GM18951 (cell line): ENCODE measurements around the gene CHRM3.

Experiments used
- POLR2A ChIP-seq: IDR thresholded peaks from 4 replicates; pipeline ENCODE4 v1.6.1; 2011; ENCODE audit warnings: mild to moderate bottlenecking; ENCODE audit not compliant: insufficient read length, insufficient read depth; ENCODE audit errors: extremely low read depth
- in situ Hi-C: fragments of 300-500 bp; cut with MboI; formaldehyde crosslinking; loops from one replicate; pipeline ENCODE4 v1.12.0; 2022; ENCODE audit warnings: low sequenced_read_pairs, mixed read lengths, inconsistent platforms; ENCODE audit not compliant: unreplicated experiment

The CHRM3 gene

GRCh38 chr1:239382666-239383065 lies 3.7 kb upstream of the CHRM3 start:
- in situ Hi-C loops = no loop called here
- TF ChIP-seq POLR2A = no peak

DNA sequence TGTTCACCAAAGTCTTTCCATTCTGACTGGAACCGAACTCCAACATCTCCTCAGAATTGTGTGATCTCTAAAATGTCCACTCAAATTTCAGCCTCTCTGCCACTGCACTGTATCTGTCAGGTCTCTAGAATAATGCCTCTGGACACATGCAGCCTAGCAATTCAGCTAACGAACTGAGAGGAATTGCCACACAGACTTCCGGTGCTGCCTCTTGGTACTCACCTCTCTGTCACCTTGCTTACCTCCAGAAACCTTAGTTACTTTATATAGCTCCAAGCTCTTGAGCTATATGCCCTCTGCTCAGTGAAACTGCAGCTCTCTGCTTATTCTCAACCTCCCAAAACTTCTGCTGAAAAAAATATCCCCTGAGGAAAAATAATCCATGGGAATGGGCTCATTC lies 2.7 kb upstream of the CHRM3 start:
- in situ Hi-C loops = no loop called here
- no peak for TF ChIP-seq POLR2A

GRCh38 chr1:239387304-239388158 lies 1.2 kb downstream of the CHRM3 start:
- TF ChIP-seq POLR2A = no peak
- in situ Hi-C loops = no loop called here

GRCh38 chr1:239388159-239388485 lies 1.8 kb downstream of the CHRM3 start:
- no peak for TF ChIP-seq POLR2A
- in situ Hi-C loops = no loop called here

DNA sequence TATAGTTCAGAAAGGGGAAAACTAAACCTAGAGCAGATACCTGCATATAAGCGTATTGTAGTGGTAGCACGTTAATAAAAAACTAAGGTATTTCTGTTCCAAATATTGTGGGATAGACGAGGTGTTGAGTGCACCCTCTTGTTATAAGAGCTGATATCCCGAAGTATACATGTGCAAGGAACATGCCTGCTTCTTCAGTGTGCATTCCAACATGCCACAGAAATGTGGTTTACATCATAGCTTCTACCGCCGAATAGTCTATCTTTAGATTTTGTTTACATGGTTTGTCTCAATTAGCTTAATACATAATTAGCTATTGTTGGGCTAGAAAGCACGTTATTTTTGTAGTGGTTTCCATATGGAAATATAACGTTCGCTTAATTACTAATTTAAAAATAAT lies 2.2 kb downstream of the CHRM3 start:
- TF ChIP-seq POLR2A = no peak
- in situ Hi-C loops = no loop called here

DNA sequence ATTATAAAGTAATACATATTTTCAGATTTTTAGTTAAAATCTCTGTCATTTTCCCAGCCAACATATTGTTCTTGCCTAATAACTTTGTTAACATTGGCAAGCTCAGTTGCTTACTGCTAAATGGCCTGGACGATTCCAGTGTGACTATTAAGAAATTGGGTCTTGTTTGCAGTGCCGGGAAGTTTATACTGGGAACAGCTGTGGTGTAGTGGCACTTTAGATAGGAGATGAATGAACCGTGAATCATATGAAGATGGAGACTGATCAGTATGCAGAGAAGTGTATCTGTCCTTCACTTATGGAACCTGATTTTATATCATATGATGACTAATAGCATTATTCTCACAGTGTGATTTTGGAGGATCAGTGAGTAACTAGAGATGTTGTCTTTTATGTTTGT lies 3.3 kb downstream of the CHRM3 start:
- TF ChIP-seq POLR2A = no peak
- in situ Hi-C loops = no loop called here

- no peak for TF ChIP-seq POLR2A
- in situ Hi-C loops = no loop called here
Observed at GRCh38 chr1:239392271-239392670, 5.9 kb downstream of the CHRM3 start.

- in situ Hi-C loops = no loop called here
- TF ChIP-seq POLR2A = no peak
Observed at GRCh38 chr1:239394107-239394506, 7.7 kb downstream of the CHRM3 start.

DNA sequence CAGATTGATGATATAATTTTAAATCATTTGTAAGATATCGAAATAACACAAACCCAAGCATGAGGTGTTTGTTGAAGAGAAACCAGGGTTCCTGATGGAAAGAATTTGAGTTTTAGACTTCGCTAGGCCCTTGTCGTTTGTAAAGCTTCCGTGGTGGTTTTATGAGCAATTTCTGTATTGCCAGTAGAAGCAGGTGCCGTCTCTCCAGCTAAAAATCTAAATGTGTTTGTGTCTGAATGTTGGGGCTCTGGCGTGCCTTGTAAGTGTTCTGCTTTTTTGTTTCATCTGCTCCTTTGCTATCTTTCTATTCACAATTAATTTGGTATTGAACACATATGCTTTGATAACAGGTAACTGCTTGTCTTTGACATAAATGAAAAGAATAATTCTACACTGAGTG lies 27.5 kb downstream of the CHRM3 start:
- in situ Hi-C loops = loop anchor here (25.0 kb wide), 1 partner anchor 473 kb away; no protein-coding TSS in a partner anchor
- no peak for TF ChIP-seq POLR2A

DNA sequence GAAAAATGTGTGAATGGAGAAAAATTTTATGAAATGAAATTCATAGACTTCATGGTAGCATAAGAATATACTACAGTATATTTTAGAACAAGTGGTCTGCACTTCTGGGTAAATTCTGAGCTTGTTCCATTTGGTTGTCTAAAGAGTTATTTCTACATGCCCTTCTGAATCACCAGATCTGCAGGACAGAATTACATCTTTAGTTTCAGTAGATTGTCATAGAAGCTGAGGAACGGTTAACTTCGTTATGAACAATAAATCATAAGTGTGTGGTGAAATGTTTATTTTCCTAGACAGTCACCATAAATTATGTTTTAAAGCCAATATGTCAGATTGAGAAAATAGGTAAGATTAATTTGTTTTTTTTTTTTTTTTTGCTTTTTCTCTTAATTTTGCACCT lies 30.9 kb downstream of the CHRM3 start:
- no peak for TF ChIP-seq POLR2A
- in situ Hi-C loops = loop anchor here (25.0 kb wide), 1 partner anchor 470 kb away; no protein-coding TSS in a partner anchor

DNA sequence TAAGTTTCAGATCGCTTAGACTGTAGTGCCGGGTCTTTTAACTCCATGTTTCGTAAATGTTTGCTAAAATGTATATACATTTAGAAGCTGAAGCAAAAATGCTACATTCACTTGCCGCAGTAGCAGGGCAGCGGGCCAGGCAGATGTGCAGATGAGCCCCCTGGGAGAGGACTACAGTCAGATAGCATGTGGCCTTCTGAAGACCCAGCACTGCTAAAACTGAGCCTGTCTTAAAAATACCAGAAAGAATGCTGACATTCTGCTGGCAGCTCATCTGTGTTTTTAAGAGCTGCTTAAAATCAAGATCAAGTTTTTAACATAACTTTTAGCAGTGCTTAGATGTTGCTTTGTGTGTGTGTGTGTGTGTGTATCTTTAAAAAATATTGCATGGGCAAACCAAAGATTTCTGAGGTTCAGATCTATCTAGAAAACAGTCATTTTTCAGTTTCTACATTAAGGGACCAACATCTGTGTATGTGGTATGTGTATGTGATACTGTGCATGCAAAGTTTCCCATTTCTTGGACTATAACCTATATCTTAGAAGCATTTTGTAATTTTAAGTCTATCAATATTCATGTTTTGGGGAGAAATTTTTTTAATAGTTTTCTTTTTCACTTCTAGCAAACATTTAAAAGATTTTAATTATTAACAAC lies 31.7 kb downstream of the CHRM3 start:
- in situ Hi-C loops = loop anchor here (25.0 kb wide), 1 partner anchor 469 kb away; no protein-coding TSS in a partner anchor
- no peak for TF ChIP-seq POLR2A

GRCh38 chr1:239418681-239419080 lies 32.3 kb downstream of the CHRM3 start:
- in situ Hi-C loops = loop anchor here (25.0 kb wide), 1 partner anchor 469 kb away; no protein-coding TSS in a partner anchor

DNA sequence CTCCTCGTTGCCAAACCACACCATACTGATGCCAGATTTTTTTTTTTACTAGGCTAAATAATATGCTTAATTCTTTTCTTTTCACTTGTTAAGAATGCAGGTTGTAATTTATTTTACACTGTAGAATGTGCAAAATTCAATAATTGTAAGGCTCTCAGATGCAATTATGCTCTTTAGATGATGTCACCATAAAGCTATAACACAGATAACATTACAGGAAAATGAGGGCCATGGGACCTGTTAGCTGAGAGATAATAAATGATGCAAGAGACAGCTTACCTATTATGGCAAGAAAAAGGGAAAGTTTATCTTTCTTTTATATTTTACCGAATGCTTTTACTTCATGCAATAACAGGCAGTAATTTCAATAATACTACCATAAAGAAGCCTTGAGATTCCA lies 35.4 kb downstream of the CHRM3 start:
- in situ Hi-C loops = loop anchor here (25.0 kb wide), 1 partner anchor 465 kb away; no protein-coding TSS in a partner anchor
- TF ChIP-seq POLR2A = no peak

More at GRCh38 chr1:239418681-239419080, 32.3 kb downstream of the CHRM3 start:
- TF ChIP-seq POLR2A = no peak

DNA sequence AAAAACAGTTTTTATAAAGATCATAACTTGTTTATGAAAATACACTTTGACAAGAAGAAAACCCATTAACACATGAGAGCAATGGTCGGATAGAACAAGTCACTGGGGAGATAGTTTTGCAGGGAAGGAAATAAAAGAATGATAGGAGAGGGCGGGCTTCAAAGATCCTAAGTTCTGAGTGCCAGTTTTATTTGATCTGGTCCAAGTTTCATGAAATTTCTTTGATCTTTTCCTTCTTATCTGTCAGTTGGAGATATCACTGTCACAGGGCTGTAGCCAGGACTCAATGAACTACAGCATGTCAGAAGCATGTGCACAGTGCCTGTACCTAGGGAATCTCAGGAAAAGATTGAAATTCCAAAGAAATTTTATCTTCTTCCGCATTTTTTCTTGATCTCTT lies 36.5 kb downstream of the CHRM3 start:
- TF ChIP-seq POLR2A = no peak
- in situ Hi-C loops = loop anchor here (25.0 kb wide), 1 partner anchor 464 kb away; no protein-coding TSS in a partner anchor
